ENCODE results near the gene HOXD8.
A peak's percentile ranks its signal among the peaks of the same experiment; 100 is the strongest.

The HOXD8 gene

GRCh38 chr2:176096986-176097819, 32.3 kb upstream of the HOXD8 start (continued):
- TF ChIP-seq KLF1 (tag by site-specific recombination; IDR thresholded peaks at IDR 0.05) (0 out of 2 replicates have a peak, but pooled peaks have one; percentile 15), BCL11A (tag by site-specific recombination; IDR thresholded peaks at IDR 0.05; ENCODE audit: low read depth) (0 out of 2 replicates have a peak, but pooled peaks have one; percentile 40), HIC1 (tag by site-specific recombination; IDR thresholded peaks at IDR 0.05) (peak; percentile 38; the same call in 1 of the 2 replicates), ZNF692 (tag by site-specific recombination; IDR thresholded peaks at IDR 0.05) (0 out of 2 replicates have a peak, but pooled peaks have one; percentile 29), FEZF1 (tag by site-specific recombination; IDR thresholded peaks at IDR 0.05) (peak; percentile 48; the same call in 1 of the 2 replicates), ZNF768 (tag by site-specific recombination; IDR thresholded peaks at IDR 0.05) (no peak), ZNF24 (tag by site-specific recombination; IDR thresholded peaks at IDR 0.05) (no peak), ZNF707 (tag by site-specific recombination; IDR thresholded peaks at IDR 0.05) (no peak), ZNF529 (tag by site-specific recombination; IDR thresholded peaks at IDR 0.05; ENCODE audit: insufficient replicate concordance) (no peak), ZNF398 (tag by site-specific recombination; IDR thresholded peaks at IDR 0.05) (peak; percentile 55; the same call in 1 of the 2 replicates), ZNF530 (tag by site-specific recombination; IDR thresholded peaks at IDR 0.05; ENCODE audit: low read depth) (no peak), ZNF394 (tag by site-specific recombination; IDR thresholded peaks at IDR 0.05; ENCODE audit: borderline replicate concordance) (peak; percentile 20; the same call in 1 of the 2 replicates), ZBTB10 (tag by site-specific recombination; IDR thresholded peaks at IDR 0.05) (peak; percentile 50), PRDM10 (tag by site-specific recombination; IDR thresholded peaks at IDR 0.05) (peak; percentile 57), SP7 (tag by site-specific recombination; IDR thresholded peaks at IDR 0.05) (peak; percentile 27; the same call in 1 of the 2 replicates), KLF8 (tag by site-specific recombination; IDR thresholded peaks at IDR 0.05) (no peak; the same call in 1 of the 2 replicates), GLIS2 (tag by site-specific recombination; IDR thresholded peaks at IDR 0.05) (peak; percentile 95), HOXA7 (CRISPR knock-in tag; IDR thresholded peaks at IDR 0.05; ENCODE audit: borderline replicate concordance) (no peak), GLIS1 (tag by site-specific recombination; IDR thresholded peaks at IDR 0.05) (peak; percentile 65), ZXDB (tag by site-specific recombination; IDR thresholded peaks at IDR 0.05) (peak; percentile 58), ZNF2 (tag by site-specific recombination; IDR thresholded peaks at IDR 0.05) (no peak), SP2 (tag by site-specific recombination; IDR thresholded peaks at IDR 0.05) (peak; percentile 18; the same call in 1 of the 2 replicates), ZSCAN30 (tag by site-specific recombination; IDR thresholded peaks at IDR 0.05) (peak; percentile 56; the same call in 1 of the 2 replicates), ZNF610 (tag by site-specific recombination; IDR thresholded peaks at IDR 0.05; ENCODE audit: borderline replicate concordance) (0 out of 2 replicates have a peak, but pooled peaks have one; percentile 37)
- TF ChIP-seq, protein P1, sequence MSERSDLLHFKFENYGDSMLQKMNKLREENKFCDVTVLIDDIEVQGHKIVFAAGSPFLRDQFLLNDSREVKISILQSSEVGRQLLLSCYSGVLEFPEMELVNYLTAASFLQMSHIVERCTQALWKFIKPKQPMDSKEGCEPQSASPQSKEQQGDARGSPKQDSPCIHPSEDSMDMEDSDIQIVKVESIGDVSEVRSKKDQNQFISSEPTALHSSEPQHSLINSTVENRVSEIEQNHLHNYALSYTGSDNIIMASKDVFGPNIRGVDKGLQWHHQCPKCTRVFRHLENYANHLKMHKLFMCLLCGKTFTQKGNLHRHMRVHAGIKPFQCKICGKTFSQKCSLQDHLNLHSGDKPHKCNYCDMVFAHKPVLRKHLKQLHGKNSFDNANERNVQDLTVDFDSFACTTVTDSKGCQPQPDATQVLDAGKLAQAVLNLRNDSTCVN (tag by site-specific recombination; optimal IDR thresholded peaks at IDR 0.05): peak; percentile 51
